Epithelial cell of prostate (primary cell): ENCODE data around the gene PRTFDC1.

Experiments used
- DNase-seq: peaks from one replicate; pipeline ENCODE4 v3.0.0-alpha.2; 2011; ENCODE audit warnings: low read depth, low spot score
- H3K27ac ChIP-seq: fragments of 450-650 bp; 2 replicates; pipeline ENCODE4 v1.5.1; 2017; ENCODE audit warnings: mild to moderate bottlenecking

Gene PRTFDC1

GRCh38 chr10:24910574-24910973 lies 41.8 kb downstream of the PRTFDC1 start:
- no peak overlapping the region for H3K27ac ChIP-seq
- DNase-seq = no peak

GRCh38 chr10:24908793-24909423 lies 43.5 kb downstream of the PRTFDC1 start:
- DNase-seq = no peak
- no peak overlapping the region for H3K27ac ChIP-seq

DNA sequence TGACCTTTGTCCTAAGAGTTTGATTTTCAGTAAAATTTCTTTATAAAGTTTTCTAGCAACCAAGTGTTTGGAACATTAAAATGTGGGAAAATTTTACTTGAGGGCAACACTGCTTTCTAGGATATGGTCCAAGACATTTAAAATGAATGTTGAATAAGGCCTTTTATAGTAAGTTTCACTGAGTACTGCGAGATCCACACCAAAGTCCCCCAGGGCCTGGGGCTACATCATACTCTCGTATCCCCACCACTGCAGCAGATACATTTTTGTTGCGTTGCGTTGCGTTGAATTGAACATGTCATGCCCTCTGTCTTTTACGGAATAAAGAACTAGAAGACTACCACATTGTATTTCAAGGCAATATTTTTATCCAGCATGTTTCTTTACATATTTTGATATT lies 44.5 kb downstream of the PRTFDC1 start:
- H3K27ac ChIP-seq = no peak overlapping the region
- no peak for DNase-seq

DNA sequence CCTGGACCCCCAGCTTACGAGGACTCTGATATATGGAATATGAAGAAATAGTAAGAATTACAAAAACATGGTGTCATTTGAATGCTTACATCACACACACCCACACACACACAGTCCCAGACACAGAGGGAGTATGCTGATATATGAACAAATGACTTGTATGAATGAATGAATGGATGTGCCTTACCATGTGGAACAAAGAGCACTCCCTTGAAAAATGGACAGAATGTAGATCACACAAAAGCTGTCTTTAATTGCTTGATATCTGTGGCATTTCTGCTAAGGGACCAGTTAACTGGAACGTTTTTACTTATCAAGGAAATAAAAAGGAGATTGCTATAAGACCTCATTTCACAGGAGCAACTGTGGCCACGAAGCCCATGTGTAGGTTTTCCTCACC lies 46.0 kb downstream of the PRTFDC1 start:
- H3K27ac ChIP-seq = no peak overlapping the region
- DNase-seq = no peak

- no peak for DNase-seq
- H3K27ac ChIP-seq = no peak overlapping the region
These were observed 47.6 kb downstream of the PRTFDC1 start for GRCh38 chr10:24904824-24905223.

GRCh38 chr10:24902400-24902728 lies 50.0 kb downstream of the PRTFDC1 start:
- no peak for DNase-seq
- H3K27ac ChIP-seq = peak overlapping the region; percentile 40

DNA sequence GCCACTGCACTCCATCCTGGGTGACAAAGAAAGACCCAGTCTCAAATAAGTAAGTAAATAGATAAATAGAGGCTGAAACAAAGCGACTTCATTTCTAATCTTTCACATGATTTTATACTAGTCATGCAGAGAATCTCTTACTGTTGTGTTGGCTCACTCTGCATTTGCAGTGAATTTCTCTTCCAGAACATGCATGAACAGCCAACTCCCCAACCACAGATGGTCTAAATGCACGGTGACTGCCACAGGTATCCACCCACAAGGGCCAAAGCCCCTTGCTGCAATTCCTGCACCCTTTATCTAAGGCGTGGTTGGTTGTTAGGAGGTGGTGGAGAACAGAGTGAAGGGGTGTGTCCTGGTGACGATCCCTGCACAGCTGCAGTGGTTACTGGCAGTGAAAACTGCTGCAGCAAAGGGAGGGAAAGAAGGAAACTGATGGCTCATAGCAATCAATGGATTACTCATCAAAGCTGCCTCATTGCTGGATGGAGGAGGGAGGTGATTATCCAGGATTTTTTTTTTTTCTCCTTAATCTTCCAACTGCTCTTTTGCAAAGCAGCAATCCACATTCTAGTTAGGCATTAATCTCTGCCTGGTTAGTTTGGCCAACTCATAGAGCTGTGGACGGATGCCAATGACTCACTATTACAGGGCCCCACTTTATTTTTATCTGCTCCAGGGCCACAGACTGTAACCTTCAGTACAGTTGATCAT lies 50.6 kb downstream of the PRTFDC1 start:
- H3K27ac ChIP-seq = peak overlapping the region; percentile 40
- peak; percentile 75 for DNase-seq

DNA sequence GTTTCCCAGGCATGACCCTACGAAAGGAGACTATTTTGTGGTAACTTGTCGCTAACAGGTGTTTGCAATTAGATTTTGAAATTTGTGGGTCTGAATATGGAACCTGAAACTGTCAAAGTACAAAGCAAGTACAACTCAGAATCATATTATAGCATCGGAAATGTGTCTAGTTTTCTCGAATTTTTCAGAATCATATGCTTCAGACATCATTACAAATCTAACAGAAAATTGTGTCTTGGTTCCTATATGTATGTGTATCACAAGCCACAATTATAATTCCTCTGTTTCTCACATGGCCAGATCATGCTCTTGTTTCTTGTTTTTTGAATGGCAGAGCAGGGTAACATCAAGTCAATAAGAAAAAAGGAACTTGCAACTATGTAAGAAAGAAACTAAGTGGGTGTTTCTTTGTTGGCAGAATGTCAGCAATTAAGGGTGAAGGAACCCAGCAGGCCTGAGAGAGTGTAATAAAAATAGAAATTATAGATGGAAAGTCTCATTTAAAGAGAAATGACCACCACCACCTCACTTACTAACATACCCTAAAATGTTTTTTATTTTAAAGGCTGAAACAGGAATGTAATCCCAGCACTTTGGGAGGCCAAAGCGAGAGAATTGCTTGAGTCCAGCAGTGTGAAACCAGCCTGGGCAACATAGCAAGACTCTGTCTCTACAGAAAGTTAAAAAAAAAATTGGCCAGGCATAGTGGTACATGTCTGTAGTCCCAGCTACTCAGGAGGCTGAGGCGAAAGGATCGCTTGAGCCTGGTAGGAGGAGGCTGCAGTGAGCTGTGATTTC lies 51.3 kb downstream of the PRTFDC1 start:
- no peak overlapping the region for H3K27ac ChIP-seq
- no peak for DNase-seq

GRCh38 chr10:24899571-24899970 lies 52.8 kb downstream of the PRTFDC1 start:
- H3K27ac ChIP-seq = no peak overlapping the region
- no peak for DNase-seq

DNA sequence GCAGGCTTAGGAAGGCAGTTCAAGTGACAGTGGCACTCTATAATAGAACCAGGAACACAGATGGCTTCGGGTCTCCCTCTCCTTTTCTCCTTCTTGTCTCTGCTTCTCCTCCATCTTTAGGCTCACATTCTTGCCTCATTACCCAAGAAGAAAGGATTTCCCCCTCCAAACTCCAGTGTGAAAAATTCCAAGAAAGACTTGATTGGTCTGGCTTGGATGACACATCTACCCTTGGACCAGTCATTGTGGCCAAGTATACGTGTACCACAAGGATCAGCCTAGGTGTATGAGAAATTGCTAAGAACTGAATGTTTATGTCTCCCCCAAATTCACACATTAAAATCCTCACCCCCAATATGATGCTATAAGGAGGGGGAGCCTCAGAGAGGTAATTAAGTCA lies 53.9 kb downstream of the PRTFDC1 start:
- DNase-seq = no peak

GRCh38 chr10:24897326-24897926 lies 55.0 kb downstream of the PRTFDC1 start:
- no peak overlapping the region for H3K27ac ChIP-seq
- no peak for DNase-seq

More for the DNA sequence above, 53.9 kb downstream of the PRTFDC1 start:
- no peak overlapping the region for H3K27ac ChIP-seq

DNA sequence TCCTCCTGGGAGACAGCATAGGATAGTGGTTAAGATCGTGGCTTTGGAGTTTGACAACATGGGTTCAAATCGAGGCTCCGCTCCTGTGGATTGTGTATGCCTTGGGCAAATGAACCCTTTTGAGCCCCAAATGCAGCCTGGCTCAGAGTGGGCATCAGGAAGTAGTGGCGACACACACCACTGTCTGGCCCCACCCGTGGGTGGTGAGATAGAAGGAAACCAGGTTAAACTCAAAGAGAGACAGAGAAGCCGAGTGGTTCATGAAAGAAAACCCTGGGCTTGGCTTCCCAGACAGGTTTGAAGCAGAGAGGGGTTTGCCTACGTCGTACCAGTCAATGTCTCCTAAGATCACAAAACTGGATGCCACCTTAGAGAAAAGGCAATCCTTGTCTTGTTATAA lies 57.7 kb downstream of the PRTFDC1 start:
- no peak for DNase-seq
- H3K27ac ChIP-seq = no peak overlapping the region

GRCh38 chr10:24894309-24894708 lies 58.1 kb downstream of the PRTFDC1 start:
- DNase-seq = no peak
- H3K27ac ChIP-seq = no peak overlapping the region

GRCh38 chr10:24893127-24893526 lies 59.3 kb downstream of the PRTFDC1 start:
- no peak overlapping the region for H3K27ac ChIP-seq
- no peak for DNase-seq

- no peak overlapping the region for H3K27ac ChIP-seq
- DNase-seq = peak; percentile 52
These were observed 60.6 kb downstream of the PRTFDC1 start for GRCh38 chr10:24891823-24892222.

- H3K27ac ChIP-seq = peak overlapping the region; percentile 9
- no peak for DNase-seq
These were observed 62.8 kb downstream of the PRTFDC1 start for GRCh38 chr10:24889639-24890038.

DNA sequence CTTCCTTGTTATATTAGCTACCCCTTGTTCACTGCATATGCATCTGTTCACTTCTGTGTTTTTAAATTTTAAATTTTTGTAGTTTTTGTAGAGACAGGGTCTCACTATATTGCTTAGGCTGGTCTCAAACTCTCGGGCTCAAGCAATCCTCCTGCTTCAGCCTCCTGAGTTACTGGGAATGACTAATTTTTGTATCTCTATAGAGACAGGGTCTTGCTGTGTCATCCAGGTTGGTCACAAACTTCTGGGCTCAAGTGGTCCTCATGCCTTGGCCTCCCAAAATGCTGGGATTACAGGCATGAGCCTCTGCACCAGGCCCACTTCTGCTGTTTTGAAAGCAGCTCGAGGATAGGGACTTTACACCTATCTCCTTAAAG lies 64.6 kb downstream of the PRTFDC1 start:
- no peak overlapping the region for H3K27ac ChIP-seq
- no peak for DNase-seq

- no peak overlapping the region for H3K27ac ChIP-seq
These were observed 66.1 kb downstream of the PRTFDC1 start for GRCh38 chr10:24886290-24886680.

GRCh38 chr10:24885551-24886289 lies 66.7 kb downstream of the PRTFDC1 start:
- H3K27ac ChIP-seq = no peak overlapping the region
- no peak for DNase-seq

More at GRCh38 chr10:24886290-24886680, 66.1 kb downstream of the PRTFDC1 start:
- no peak for DNase-seq

- H3K27ac ChIP-seq = no peak overlapping the region
- DNase-seq = no peak
These were observed 67.6 kb downstream of the PRTFDC1 start for GRCh38 chr10:24884793-24885192.
